HepG2 (cell line): Measurements from ENCODE around the gene ZBTB45. TPM values are rescaled to one million over a fixed set of nuclear protein-coding genes. Genes with fewer than 3 reads are reported as not detected.

Experiments
- CEBPB ChIP-seq: IDR thresholded peaks from 2 replicates; pipeline ENCODE4 v1.6.1; 2011; ENCODE audit warnings: low read depth, low read length, improper control_type of control experiment, borderline replicate concordance
- CHCHD3 ChIP-seq: sonication (generic); formaldehyde crosslinking; IDR thresholded peaks from 2 replicates; pipeline ENCODE4 v1.8.0; 2022; ENCODE audit warnings: mild to moderate bottlenecking, missing genetic modification reagents, moderate library complexity
- ELF4 ChIP-seq: sonication (generic); formaldehyde crosslinking; IDR thresholded peaks from 2 replicates; pipeline ENCODE4 v1.5.0; 2020; ENCODE audit warnings: missing genetic modification reagents, mild to moderate bottlenecking, moderate library complexity, borderline replicate concordance
- SMC3 ChIP-seq: IDR thresholded peaks from 2 replicates; pipeline ENCODE4 v1.6.1; 2011; ENCODE audit warnings: low read length, improper control_type of control experiment
- SOX13 ChIP-seq, 3 experiments: fragments of 450-650 bp in 1 of 3; sonication (generic) in 1 of 3; formaldehyde crosslinking in 1 of 3; IDR thresholded peaks in 2 of 3; conservative IDR thresholded peaks in 1 of 3; 2 replicates each; pipeline versions ENCODE4 v1.5.0 to v1.6.1; 2016 to 2020; ENCODE audit warnings: antibody characterized with exemption in 1 of 3, mild to moderate bottlenecking in 1 of 3, missing compliant biosample characterization in 1 of 3, missing genetic modification reagents in 1 of 3, moderate library complexity in 1 of 3
- YEATS2 ChIP-seq: sonication (generic); formaldehyde crosslinking; IDR thresholded peaks from 2 replicates; pipeline ENCODE4 v1.4.0; 2020; ENCODE audit warnings: missing genetic modification reagents, borderline replicate concordance
- ZNF20 ChIP-seq: sonication (generic); formaldehyde crosslinking; IDR thresholded peaks from 2 replicates; pipeline ENCODE4 v1.4.0; 2020; ENCODE audit warnings: mild to moderate bottlenecking, moderate library complexity, missing genetic modification reagents
- ZNF878 ChIP-seq: sonication (generic); formaldehyde crosslinking; IDR thresholded peaks from 2 replicates; pipeline ENCODE4 v1.8.1; 2023; ENCODE audit warnings: mild to moderate bottlenecking, missing genetic modification reagents, moderate library complexity
- polyA plus RNA-seq, 8 experiments: library from polyadenylated mRNA; depleted of rRNA in 3 of 8; stranded (reverse) in 7 of 8; unstranded in 1 of 8; fragments of >200 nt; fragmentation: Illumina TruSeq in 4 of 8; extraction: Trizol in 4 of 8; gene quantifications; 2 replicates each; pipeline versions ENCODE4 v1.2.1 to v1.2.3, GENCODE V29; 2011 to 2016; ENCODE audit warnings: low read depth in 4 of 8, missing spikeins in 1 of 8, mixed read lengths in 1 of 8; ENCODE audit not compliant: insufficient read depth in 1 of 8
- total RNA-seq, 5 experiments: library from RNA; depleted of rRNA; stranded (reverse); fragments of >200 nt; fragmentation: Illumina TruSeq; extraction: Trizol; gene quantifications; 2 replicates each; pipeline ENCODE4 v1.2.3, GENCODE V29; 2016; ENCODE audit warnings: low read depth in 1 of 5
- TF ChIP-seq, protein P1 (sequence below): sonication (generic); formaldehyde crosslinking; IDR thresholded peaks from 2 replicates; pipeline ENCODE4 v1.5.0; 2020; ENCODE audit warnings: missing genetic modification reagents, mild to moderate bottlenecking, borderline replicate concordance
- TF ChIP-seq, protein P2 (sequence below), 2 experiments: fragments of 450-650 bp in 1 of 2; sonication (generic) in 1 of 2; formaldehyde crosslinking in 1 of 2; IDR thresholded peaks; 2 replicates each; pipeline versions ENCODE4 v1.6.1 to v1.8.0; 2016 to 2022; ENCODE audit warnings: antibody characterized with exemption in 1 of 2, mild to moderate bottlenecking in 1 of 2, missing genetic modification reagents in 1 of 2
- TF ChIP-seq, protein P3 (sequence below), 2 experiments: sonication (generic) in 1 of 2; formaldehyde crosslinking in 1 of 2; IDR thresholded peaks; 2 replicates each; pipeline versions ENCODE4 v1.5.1 to v1.6.1; 2011 to 2020; ENCODE audit warnings: borderline replicate concordance in 1 of 2, low read depth in 1 of 2, low read length in 1 of 2, mild to moderate bottlenecking in 1 of 2, missing genetic modification reagents in 1 of 2, moderate library complexity in 1 of 2

ZBTB45 gene
- total and polyA plus RNA-seq, 2 of the 13 experiments (the other 11 are each of a cell fraction or from before 2014, with no cell fraction given), result 3.0 to 3.7 TPM

DNA sequence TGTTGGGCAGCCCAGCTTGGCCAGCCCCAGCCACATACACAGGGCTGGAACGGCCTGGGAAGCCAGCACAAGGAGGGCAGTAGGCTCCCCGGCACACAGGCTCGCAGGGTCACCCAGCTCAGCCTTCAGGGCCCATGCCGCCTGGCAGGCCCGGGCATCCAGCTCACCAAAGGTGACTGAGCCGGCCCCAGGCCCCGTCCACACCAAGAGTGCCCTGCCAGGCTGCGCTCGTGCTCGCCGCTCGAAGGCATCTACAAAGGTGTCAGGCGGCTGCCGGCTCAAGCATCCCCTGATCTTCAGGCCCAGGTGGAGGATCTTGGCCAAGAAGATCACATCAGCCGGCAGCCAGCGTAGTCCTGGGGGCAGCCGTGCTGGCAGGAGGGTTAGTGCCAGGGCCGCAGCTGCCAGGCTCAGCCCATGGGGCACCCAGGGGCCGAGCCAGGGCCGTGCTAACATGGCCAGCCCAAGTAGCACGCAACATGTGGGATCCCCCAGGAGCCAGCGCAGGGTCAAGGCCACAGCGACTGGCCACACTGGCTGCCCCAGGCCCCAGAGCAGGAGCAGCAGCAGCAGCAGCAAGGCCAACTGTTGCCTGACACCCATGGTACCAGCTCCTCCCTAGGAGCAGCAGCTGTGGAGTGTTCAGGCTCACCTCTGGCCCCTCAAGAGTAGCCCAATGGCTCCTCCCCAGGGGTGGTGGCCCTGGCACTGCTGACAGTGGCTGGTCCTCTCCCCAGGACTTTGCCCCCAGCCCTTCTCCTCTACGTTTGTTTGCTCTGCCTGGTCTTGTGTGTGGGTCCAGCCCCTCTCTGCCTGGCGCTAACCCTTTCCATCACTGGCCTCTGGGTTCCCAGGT lies 8.0 kb downstream of the ZBTB45 start, which contains the start of gene SLC27A5 (continued):
- TF ChIP-seq, protein P1, sequence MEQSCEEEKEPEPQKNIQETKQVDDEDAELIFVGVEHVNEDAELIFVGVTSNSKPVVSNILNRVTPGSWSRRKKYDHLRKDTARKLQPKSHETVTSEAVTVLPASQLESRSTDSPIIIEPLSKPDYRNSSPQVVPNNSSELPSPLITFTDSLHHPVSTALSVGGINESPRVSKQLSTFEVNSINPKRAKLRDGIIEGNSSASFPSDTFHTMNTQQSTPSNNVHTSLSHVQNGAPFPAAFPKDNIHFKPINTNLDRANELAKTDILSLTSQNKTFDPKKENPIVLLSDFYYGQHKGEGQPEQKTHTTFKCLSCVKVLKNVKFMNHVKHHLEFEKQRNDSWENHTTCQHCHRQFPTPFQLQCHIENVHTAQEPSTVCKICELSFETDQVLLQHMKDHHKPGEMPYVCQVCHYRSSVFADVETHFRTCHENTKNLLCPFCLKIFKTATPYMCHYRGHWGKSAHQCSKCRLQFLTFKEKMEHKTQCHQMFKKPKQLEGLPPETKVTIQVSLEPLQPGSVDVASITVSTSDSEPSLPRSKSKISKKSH (CRISPR knock-in tag), result no peak; the same call in 1 of the 2 replicates
- no peak for TF ChIP-seq ELF4 (CRISPR knock-in tag)
- TF ChIP-seq CHCHD3 (CRISPR knock-in tag), result no peak
- TF ChIP-seq CEBPB, result no peak
- no peak for TF ChIP-seq SMC3
- no peak for TF ChIP-seq ZNF878 (CRISPR knock-in tag)
- TF ChIP-seq, protein P2, sequence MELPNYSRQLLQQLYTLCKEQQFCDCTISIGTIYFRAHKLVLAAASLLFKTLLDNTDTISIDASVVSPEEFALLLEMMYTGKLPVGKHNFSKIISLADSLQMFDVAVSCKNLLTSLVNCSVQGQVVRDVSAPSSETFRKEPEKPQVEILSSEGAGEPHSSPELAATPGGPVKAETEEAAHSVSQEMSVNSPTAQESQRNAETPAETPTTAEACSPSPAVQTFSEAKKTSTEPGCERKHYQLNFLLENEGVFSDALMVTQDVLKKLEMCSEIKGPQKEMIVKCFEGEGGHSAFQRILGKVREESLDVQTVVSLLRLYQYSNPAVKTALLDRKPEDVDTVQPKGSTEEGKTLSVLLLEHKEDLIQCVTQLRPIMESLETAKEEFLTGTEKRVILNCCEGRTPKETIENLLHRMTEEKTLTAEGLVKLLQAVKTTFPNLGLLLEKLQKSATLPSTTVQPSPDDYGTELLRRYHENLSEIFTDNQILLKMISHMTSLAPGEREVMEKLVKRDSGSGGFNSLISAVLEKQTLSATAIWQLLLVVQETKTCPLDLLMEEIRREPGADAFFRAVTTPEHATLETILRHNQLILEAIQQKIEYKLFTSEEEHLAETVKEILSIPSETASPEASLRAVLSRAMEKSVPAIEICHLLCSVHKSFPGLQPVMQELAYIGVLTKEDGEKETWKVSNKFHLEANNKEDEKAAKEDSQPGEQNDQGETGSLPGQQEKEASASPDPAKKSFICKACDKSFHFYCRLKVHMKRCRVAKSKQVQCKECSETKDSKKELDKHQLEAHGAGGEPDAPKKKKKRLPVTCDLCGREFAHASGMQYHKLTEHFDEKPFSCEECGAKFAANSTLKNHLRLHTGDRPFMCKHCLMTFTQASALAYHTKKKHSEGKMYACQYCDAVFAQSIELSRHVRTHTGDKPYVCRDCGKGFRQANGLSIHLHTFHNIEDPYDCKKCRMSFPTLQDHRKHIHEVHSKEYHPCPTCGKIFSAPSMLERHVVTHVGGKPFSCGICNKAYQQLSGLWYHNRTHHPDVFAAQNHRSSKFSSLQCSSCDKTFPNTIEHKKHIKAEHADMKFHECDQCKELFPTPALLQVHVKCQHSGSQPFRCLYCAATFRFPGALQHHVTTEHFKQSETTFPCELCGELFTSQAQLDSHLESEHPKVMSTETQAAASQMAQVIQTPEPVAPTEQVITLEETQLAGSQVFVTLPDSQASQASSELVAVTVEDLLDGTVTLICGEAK (IDR thresholded peaks at IDR 0.05), result no peak
- TF ChIP-seq, protein P2 (CRISPR knock-in tag; IDR thresholded peaks at IDR 0.05), result no peak; the same call in 1 of the 2 replicates
- TF ChIP-seq, protein P3, sequence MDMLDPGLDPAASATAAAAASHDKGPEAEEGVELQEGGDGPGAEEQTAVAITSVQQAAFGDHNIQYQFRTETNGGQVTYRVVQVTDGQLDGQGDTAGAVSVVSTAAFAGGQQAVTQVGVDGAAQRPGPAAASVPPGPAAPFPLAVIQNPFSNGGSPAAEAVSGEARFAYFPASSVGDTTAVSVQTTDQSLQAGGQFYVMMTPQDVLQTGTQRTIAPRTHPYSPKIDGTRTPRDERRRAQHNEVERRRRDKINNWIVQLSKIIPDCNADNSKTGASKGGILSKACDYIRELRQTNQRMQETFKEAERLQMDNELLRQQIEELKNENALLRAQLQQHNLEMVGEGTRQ (IDR thresholded peaks at IDR 0.05; ENCODE audit: low read depth, low read length), result no peak
- TF ChIP-seq, protein P3 (CRISPR knock-in tag; IDR thresholded peaks at IDR 0.05; ENCODE audit: borderline replicate concordance), result no peak
- TF ChIP-seq SOX13 (IDR thresholded peaks at IDR 0.05), result no peak
- TF ChIP-seq SOX13 (CRISPR knock-in tag; conservative IDR thresholded peaks at IDR 0.05 in 1 of 2, IDR thresholded peaks at IDR 0.05 in 1 of 2), result peak in 1 of 2 experiments; percentile 62; a peak in 1 of 4 replicates
- no peak for TF ChIP-seq YEATS2 (CRISPR knock-in tag)
- TF ChIP-seq ZNF20 (CRISPR knock-in tag), result no peak
